AG08395 (cell line): ENCODE measurements around the gene ACSL4.
"Not testable (repeated sequence)": the region's sequence is repeated elsewhere in the genome, so short reads cannot be mapped to it uniquely, and the experiment has no call there.

Experiments used
- DNase-seq: peaks from one replicate; pipeline ENCODE4 v3.0.0; 2012; ENCODE audit warnings: mixed read lengths, low spot score

ACSL4 gene

GRCh38 chrX:109732017-109732801 lies 848 bp downstream of the ACSL4 start:
- peak; percentile 38 for DNase-seq

GRCh38 chrX:109728173-109728535 lies 4.9 kb downstream of the ACSL4 start:
- no peak for DNase-seq

GRCh38 chrX:109724971-109725370 lies 8.1 kb downstream of the ACSL4 start:
- not testable (repeated sequence) for DNase-seq

DNA sequence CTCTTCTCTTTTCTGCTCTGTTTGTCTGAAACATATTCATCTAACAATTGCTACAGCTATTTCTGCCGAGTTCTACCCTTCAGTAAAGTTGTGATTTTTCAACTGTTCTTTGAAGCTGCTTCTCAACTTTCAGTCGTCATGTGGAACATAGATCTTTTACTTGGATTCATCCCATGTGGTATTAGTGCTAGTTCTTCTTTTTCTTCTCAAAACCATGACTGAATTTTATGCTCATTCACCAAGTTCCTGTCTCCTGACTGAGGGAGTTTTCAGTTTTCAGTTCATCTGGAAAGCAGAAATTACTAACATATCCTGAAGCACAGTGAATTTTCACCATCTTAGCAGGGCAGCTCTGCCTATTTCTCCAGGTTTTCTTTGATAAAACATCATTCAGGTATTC lies 12.1 kb downstream of the ACSL4 start:
- DNase-seq = no peak

DNA sequence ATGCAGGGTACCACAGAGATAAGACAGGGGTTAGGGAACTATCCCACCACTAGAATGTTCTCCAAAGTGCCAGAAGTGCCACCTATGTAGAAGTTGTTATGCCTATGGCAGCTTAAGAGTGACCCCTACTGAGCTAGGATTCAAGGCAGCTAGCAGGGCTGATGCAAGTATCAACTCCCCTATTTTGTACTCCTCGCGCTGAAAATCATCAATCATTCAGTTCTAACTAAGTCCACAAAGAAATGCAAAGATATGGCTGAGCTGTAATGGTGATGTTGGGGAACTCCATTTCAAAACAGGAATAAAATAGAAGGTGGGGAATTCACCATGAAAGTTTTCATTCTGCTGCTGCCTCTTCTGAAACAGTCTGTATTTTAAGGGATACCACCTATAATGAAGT lies 13.8 kb downstream of the ACSL4 start:
- no peak for DNase-seq

GRCh38 chrX:109716431-109717028 lies 16.5 kb downstream of the ACSL4 start:
- DNase-seq = no peak

- peak; percentile 20 for DNase-seq
Observed at GRCh38 chrX:109714340-109714958, 18.6 kb downstream of the ACSL4 start.

- DNase-seq = no peak
Observed at GRCh38 chrX:109710181-109710580, 22.9 kb downstream of the ACSL4 start.

DNA sequence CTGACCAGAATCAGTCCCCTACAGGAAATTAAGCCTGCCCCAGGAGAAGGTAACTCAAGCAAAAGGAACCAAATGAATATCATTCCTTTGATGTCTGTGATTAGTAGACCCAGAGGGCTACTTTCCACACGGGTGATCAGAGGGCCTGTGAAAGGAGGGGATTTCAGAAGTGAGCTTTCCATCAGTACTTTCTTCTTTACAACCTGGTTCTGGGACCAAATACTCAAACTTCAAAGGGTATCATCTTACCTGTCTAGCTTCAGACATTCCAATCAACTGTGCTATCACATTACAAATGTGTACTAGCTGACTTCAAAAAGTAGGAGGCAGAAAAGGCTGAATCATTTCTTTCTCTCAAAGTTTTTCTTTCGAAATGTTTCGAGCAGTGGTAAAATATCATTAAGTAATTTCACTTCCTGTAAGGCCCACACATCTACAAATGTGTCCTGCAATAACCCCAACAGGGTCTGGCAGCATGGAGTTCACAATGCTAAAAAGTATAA lies 23.9 kb downstream of the ACSL4 start:
- DNase-seq = peak; percentile 10

DNA sequence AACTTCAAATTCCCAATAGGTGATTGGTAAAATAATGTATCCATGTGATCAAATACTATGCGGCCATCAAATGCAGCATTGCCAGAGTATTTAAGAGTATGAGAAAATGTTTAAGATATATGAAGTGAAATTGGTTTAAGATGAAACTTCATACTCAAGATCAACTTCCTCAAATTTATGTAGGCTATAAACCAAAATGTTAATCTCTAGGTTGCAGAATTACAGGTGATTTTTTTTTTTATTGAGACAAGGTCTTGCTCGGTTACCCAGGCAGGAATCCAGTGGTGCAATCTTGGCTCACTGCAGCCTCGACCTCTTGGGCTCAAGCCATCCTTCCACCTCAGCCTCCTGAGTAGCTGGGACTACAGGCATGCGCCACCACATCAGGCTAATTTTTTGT lies 25.3 kb downstream of the ACSL4 start:
- DNase-seq = no peak

DNA sequence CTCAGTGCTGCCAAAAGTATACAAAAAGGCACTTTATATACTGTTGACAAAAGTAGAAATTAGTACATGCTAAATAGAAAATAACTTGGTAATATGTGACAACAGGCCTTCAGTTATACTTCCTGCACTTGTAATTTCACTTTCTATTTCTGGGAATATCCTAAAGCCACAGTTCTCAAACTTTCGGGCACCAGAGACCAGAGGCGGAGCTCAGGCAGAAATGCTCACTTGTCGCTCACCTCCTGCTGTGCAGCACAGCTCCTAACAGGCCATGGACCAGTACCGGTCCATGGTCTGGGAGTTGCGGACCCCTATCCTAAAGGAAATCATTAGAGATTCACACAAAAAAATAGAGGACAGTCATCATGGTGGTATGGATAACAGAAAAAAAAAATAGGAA lies 25.7 kb downstream of the ACSL4 start:
- DNase-seq = no peak

GRCh38 chrX:109704563-109704962 lies 28.5 kb downstream of the ACSL4 start:
- DNase-seq = no peak

- DNase-seq = no peak
Observed at GRCh38 chrX:109697855-109698254, 35.2 kb downstream of the ACSL4 start.

DNA sequence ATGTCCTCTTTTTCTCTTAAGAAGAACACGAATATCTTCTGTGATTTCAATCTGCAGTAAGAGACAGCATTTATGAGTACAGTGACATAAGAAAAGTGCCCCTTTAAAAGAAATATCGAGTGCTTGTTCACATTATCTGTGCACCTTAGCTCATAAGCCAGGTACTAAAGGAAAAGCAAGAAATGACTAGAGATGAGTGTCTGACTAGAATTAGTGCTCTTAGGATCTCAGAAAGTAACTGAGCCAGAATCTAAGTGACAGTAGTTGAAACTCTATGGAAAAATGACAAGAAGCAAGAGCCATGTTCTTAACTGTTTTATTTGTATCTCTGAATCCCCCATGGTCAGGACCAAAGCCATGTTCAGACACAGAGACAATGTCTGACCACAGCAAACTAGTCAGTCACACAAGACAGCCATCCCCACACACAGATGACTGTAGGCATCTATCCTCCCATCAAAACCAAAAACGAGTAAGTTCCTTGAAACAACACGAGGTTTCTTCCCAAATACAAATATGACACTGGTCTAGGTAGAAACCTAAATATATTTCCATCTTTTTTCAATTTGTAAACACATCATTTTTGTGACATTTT lies 36.8 kb downstream of the ACSL4 start:
- no peak for DNase-seq

GRCh38 chrX:109695637-109696036 lies 37.4 kb downstream of the ACSL4 start:
- DNase-seq = no peak

DNA sequence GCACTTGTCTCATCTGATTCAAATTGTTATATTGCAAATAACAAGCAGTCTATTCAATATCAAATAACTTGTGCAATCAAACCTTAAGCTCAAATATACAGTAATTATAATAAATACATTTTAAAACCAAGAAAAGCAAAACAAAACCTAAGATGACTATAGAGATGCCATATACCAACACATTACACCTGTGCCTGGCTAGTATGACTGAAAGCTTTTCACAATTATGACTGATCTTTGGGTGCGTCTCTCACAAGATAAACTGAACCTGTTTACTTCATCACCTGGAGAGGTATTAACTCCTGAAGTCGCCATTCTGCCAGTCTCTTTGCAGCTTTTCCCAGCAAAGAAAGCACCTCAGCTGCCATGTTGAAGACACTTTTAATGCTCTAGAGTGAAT lies 41.3 kb downstream of the ACSL4 start:
- no peak for DNase-seq

DNA sequence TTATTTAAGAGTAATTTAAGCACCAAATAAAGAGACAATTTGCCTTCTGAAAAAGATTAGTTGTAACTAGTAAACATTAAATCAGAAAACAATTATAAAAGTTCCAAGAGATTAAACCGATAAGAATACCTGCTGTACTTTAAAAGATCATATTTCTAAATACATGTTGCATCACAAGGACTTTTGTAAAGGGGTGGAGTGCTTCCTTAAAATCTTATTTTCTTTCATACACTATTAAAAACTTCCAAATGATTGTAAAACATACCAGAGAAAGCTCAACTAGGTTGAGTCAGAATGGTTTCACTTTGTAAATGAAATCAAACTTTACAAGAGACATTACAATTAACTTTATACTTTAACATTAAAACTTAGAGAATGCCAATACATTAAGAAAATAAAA lies 41.8 kb downstream of the ACSL4 start:
- no peak for DNase-seq

GRCh38 chrX:109687903-109688302 lies 45.2 kb downstream of the ACSL4 start:
- DNase-seq = no peak

GRCh38 chrX:109685656-109686078 lies 47.4 kb downstream of the ACSL4 start:
- DNase-seq = no peak

DNA sequence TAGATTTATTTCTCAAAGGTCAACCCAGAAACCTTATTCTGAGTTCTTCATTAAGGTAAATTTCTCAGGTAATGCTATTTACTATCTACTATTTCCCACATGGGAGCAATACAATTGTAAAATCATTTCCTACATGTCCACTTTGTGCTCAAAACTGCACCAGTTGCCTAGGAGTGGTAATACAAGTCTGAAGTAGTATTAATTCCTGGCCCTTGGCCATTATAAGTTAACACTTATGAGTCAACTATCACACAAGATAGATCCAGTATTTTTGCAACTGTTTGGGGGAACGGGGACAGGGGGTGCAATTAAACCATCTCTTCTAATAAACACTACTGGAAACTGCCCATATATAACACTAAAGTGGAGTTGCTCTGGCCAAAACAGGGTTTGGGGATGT lies 48.9 kb downstream of the ACSL4 start:
- no peak for DNase-seq

GRCh38 chrX:109681475-109682081 lies 51.5 kb downstream of the ACSL4 start:
- no peak for DNase-seq

- no peak for DNase-seq
Observed at GRCh38 chrX:109679820-109680219, 53.2 kb downstream of the ACSL4 start.
